SK-N-SH (cell line): ENCODE data around the gene MAN2B2. TPM values are rescaled to one million over a fixed set of nuclear protein-coding genes. Genes with fewer than 3 reads are reported as not detected.

Experiments
- CTCF ChIA-PET: fragments of 300-600, 350-600 bp; formaldehyde crosslinking; extraction: SDS; loops from one replicate; lab custom pipeline; 2021; lab: Yijun Ruan, JAX
- POLR2A ChIA-PET: fragments of 350-600 bp; sonication (Branson Sonifier 250); formaldehyde crosslinking; extraction: SDS; loops from one replicate; lab custom pipeline; 2020; ENCODE audit warnings: antibody characterized with exemption, inconsistent platforms; lab: Yijun Ruan, JAX
- DNase-seq: peaks from one replicate; pipeline ENCODE4 v3.0.0; 2012
- H2AFZ ChIP-seq: fragments of 200-600 bp; sonication (generic); 2 replicates; pipeline ENCODE4 v1.8.1; 2016; ENCODE audit warnings: antibody characterized with exemption, mild to moderate bottlenecking, low read depth
- H3F3A ChIP-seq: fragments of 200-600 bp; sonication (generic); replicated peaks from 2 replicates; pipeline ENCODE3; 2016; ENCODE audit warnings: antibody characterized with exemption, mild to moderate bottlenecking; ENCODE audit not compliant: insufficient read depth
- H3K27ac ChIP-seq, 2 experiments: fragments of 200-500 bp in 1 of 2; fragments of 200-600 bp in 1 of 2; sonication (Bioruptor generic) in 1 of 2; sonication (generic), shearing (Covaris generic) in 1 of 2; 2 replicates each; pipeline versions ENCODE4 v1.5.1 to v1.6.1; 2014 to 2016; ENCODE audit warnings: low read depth in 2 of 2, inconsistent platforms in 1 of 2, low read length in 1 of 2, mild to moderate bottlenecking in 1 of 2, mixed read lengths in 1 of 2
- H3K27me3 ChIP-seq: fragments of 200-600 bp; sonication (generic), shearing (Covaris generic); 2 replicates; pipeline ENCODE4 v1.6.1; 2016; ENCODE audit warnings: mixed run types; ENCODE audit not compliant: insufficient read depth
- H3K36me3 ChIP-seq, 2 experiments: fragments of 200-500 bp in 1 of 2; fragments of 200-600 bp in 1 of 2; sonication (Bioruptor generic) in 1 of 2; sonication (generic) in 1 of 2; replicated peaks in 1 of 2; 2 replicates each; pipeline versions ENCODE3 to v1.5.1; 2014 to 2016; ENCODE audit warnings: low read length in 1 of 2, mild to moderate bottlenecking in 1 of 2; ENCODE audit not compliant: insufficient read depth in 2 of 2, control insufficient read depth in 1 of 2
- H3K4me1 ChIP-seq, 2 experiments: fragments of 200-500 bp in 1 of 2; fragments of 200-600 bp in 1 of 2; sonication (Bioruptor generic) in 1 of 2; sonication (generic), shearing (Covaris generic) in 1 of 2; 2 replicates each; pipeline versions ENCODE4 v1.5.1 to v1.6.1; 2014 to 2016; ENCODE audit warnings: low read depth in 1 of 2, low read length in 1 of 2, mixed run types in 1 of 2; ENCODE audit not compliant: insufficient read depth in 2 of 2, control insufficient read depth in 1 of 2
- H3K4me2 ChIP-seq: fragments of 200-600 bp; sonication (generic), shearing (Covaris generic); 2 replicates; pipeline ENCODE4 v1.6.1; 2017; ENCODE audit warnings: mixed run types
- H3K4me3 ChIP-seq, 2 experiments: fragments of 200-500 bp in 1 of 2; fragments of 200-600 bp in 1 of 2; sonication (Bioruptor generic) in 1 of 2; sonication (generic), shearing (Covaris generic) in 1 of 2; 2 replicates each; pipeline versions ENCODE4 v1.5.1 to v1.8.1; 2014 to 2016; ENCODE audit warnings: low read depth in 2 of 2, inconsistent platforms in 1 of 2, low read length in 1 of 2, mild to moderate bottlenecking in 1 of 2, mixed read lengths in 1 of 2, moderate library complexity in 1 of 2
- H3K79me2 ChIP-seq: fragments of 200-600 bp; sonication (generic); 2 replicates; pipeline ENCODE4 v1.8.1; 2017; ENCODE audit warnings: mild to moderate bottlenecking; ENCODE audit not compliant: insufficient read depth
- H3K9ac ChIP-seq: fragments of 200-600 bp; sonication (generic); 2 replicates; pipeline ENCODE4 v1.6.1; 2017; ENCODE audit warnings: mixed run types
- H3K9me2 ChIP-seq: fragments of 200-600 bp; sonication (generic); 2 replicates; pipeline ENCODE4 v1.6.1; 2017; ENCODE audit warnings: mixed run types
- H3K9me3 ChIP-seq: fragments of 200-600 bp; sonication (generic); 2 replicates; pipeline ENCODE4 v1.6.1; 2017; ENCODE audit warnings: mixed run types, mild to moderate bottlenecking, moderate library complexity
- H4K20me1 ChIP-seq: fragments of 200-600 bp; sonication (generic); 2 replicates; pipeline ENCODE4 v1.6.1; 2017; ENCODE audit warnings: mild to moderate bottlenecking, mixed run types; ENCODE audit not compliant: insufficient read depth
- CHD2 ChIP-seq: fragments of 150-350 bp; IDR thresholded peaks from 2 replicates; pipeline ENCODE4 v1.6.1; 2018; ENCODE audit warnings: low read length; ENCODE audit not compliant: partially characterized antibody
- FOXM1 ChIP-seq: IDR thresholded peaks from 2 replicates; pipeline ENCODE4 v1.4.0; 2012; ENCODE audit warnings: low read depth, mild to moderate bottlenecking
- GATA2 ChIP-seq: sonication (generic); formaldehyde crosslinking; IDR thresholded peaks from 2 replicates; pipeline ENCODE4 v1.5.0; 2020; ENCODE audit warnings: mild to moderate bottlenecking, missing genetic modification reagents
- MAX ChIP-seq: IDR thresholded peaks from 2 replicates; pipeline ENCODE4 v1.4.0; 2012; ENCODE audit warnings: low read depth
- MXI1 ChIP-seq: IDR thresholded peaks from 2 replicates; pipeline ENCODE4 v1.6.1; 2012; ENCODE audit warnings: mild to moderate bottlenecking, low read depth, low read length, improper control_type of control experiment
- NFIC ChIP-seq: IDR thresholded peaks from 2 replicates; pipeline ENCODE4 v1.4.0; 2012; ENCODE audit warnings: borderline replicate concordance
- PBX3 ChIP-seq: IDR thresholded peaks from 2 replicates; pipeline ENCODE4; 2012
- RAD21 ChIP-seq: IDR thresholded peaks from 2 replicates; pipeline ENCODE4 v1.6.1; 2012; ENCODE audit warnings: mild to moderate bottlenecking, low read length
- RCOR1 ChIP-seq: fragments of 150-350 bp; IDR thresholded peaks from 2 replicates; pipeline ENCODE4 v1.6.1; 2017; ENCODE audit warnings: antibody characterized with exemption, low read length
- SIN3A ChIP-seq: IDR thresholded peaks from 2 replicates; pipeline ENCODE4 v1.6.1; 2012; ENCODE audit warnings: low read depth, mild to moderate bottlenecking, low read length, moderate library complexity, borderline replicate concordance
- SMC3 ChIP-seq: IDR thresholded peaks from 2 replicates; pipeline ENCODE4 v1.6.1; 2012; ENCODE audit warnings: low read depth, low read length, improper control_type of control experiment
- TAF1 ChIP-seq: IDR thresholded peaks from 2 replicates; pipeline ENCODE4 v1.6.1; 2012; ENCODE audit warnings: low read depth, mild to moderate bottlenecking, low read length, moderate library complexity, borderline replicate concordance
- TCF12 ChIP-seq: IDR thresholded peaks from 2 replicates; pipeline ENCODE4 v1.4.0; 2012
- TEAD4 ChIP-seq: IDR thresholded peaks from 2 replicates; pipeline ENCODE4 v1.4.0; 2012; ENCODE audit warnings: mild to moderate bottlenecking, borderline replicate concordance; ENCODE audit not compliant: insufficient read depth
- USF2 ChIP-seq: fragments of 150-350 bp; IDR thresholded peaks from 2 replicates; pipeline ENCODE4 v1.6.1; 2017; ENCODE audit warnings: antibody characterized with exemption, low read length, low read depth, borderline replicate concordance
- YY1 ChIP-seq: IDR thresholded peaks from 2 replicates; pipeline ENCODE4 v1.4.0; 2012; ENCODE audit warnings: low read depth, mild to moderate bottlenecking
- WGBS: methylation state at CpG from one replicate; pipeline ENCODE4 v1.1.6; 2017; ENCODE audit warnings: low lambda C conversion rate; 5-methylcytosine and 5-hydroxymethylcytosine counted together
- polyA plus RNA-seq, 3 experiments: library from polyadenylated mRNA; depleted of rRNA; stranded (reverse); fragments of >200 nt; gene quantifications; 2 replicates each; pipeline ENCODE4 v1.2.3, GENCODE V29; 2012
- TF ChIP-seq, protein P1 (sequence below): IDR thresholded peaks from 2 replicates; pipeline ENCODE4 v1.4.0; 2012; ENCODE audit warnings: low read depth, borderline replicate concordance
- TF ChIP-seq, protein P2 (sequence below): IDR thresholded peaks from 2 replicates; pipeline ENCODE4 v1.4.0; 2012; ENCODE audit warnings: low read depth, borderline replicate concordance

MAN2B2 gene
- polyA plus RNA-seq, 1 of the 3 experiments (the other 2 are of a cell fraction) = 24.9 TPM

GRCh38 chr4:6634746-6635145 is 59.8 kb downstream of the MAN2B2 start:
- Histone ChIP-seq H3K4me2 (no peak overlapping the region), H3K4me1 (peaks cover 0 to 5% of the 10 kb centered on the region in 2 experiments; a peak in 1 of 4 replicates), H3K9ac (no peak overlapping the region), H4K20me1 (no peaks in the 10 kb centered on the region), H3K27ac (no peak overlapping the region), H2AFZ (no peak overlapping the region), H3K9me3 (no peaks in the 10 kb centered on the region), H3K36me3 (no peaks in the 10 kb centered on the region), H3F3A (no peaks in the 10 kb centered on the region), H3K79me2 (no peaks in the 10 kb centered on the region), H3K9me2 (no peaks in the 10 kb centered on the region), H3K4me3 (no peak overlapping the region), H3K27me3 (no peaks in the 10 kb centered on the region)
- whole genome bisulfite sequencing = 85% methylated on average over 9 of the region's 9 CpGs
- no peak for DNase-seq
- CTCF ChIA-PET = interaction anchor here (1.2 kb wide), 1 partner anchor 12 kb away, joined by 3 read pairs; no protein-coding TSS in a partner anchor
- no peak for TF ChIP-seq FOXM1
- no peak for TF ChIP-seq SMC3
- TF ChIP-seq TCF12 = no peak
- TF ChIP-seq PBX3 = no peak
- no peak for TF ChIP-seq YY1
- TF ChIP-seq, protein P1, sequence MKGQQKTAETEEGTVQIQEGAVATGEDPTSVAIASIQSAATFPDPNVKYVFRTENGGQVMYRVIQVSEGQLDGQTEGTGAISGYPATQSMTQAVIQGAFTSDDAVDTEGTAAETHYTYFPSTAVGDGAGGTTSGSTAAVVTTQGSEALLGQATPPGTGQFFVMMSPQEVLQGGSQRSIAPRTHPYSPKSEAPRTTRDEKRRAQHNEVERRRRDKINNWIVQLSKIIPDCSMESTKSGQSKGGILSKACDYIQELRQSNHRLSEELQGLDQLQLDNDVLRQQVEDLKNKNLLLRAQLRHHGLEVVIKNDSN = no peak
- no peak for TF ChIP-seq SIN3A
- TF ChIP-seq CHD2 = no peak
- TF ChIP-seq GATA2 (CRISPR knock-in tag) = no peak
- no peak for TF ChIP-seq NFIC
- TF ChIP-seq MXI1 = no peak
- TF ChIP-seq TAF1 = no peak
- TF ChIP-seq, protein P2, sequence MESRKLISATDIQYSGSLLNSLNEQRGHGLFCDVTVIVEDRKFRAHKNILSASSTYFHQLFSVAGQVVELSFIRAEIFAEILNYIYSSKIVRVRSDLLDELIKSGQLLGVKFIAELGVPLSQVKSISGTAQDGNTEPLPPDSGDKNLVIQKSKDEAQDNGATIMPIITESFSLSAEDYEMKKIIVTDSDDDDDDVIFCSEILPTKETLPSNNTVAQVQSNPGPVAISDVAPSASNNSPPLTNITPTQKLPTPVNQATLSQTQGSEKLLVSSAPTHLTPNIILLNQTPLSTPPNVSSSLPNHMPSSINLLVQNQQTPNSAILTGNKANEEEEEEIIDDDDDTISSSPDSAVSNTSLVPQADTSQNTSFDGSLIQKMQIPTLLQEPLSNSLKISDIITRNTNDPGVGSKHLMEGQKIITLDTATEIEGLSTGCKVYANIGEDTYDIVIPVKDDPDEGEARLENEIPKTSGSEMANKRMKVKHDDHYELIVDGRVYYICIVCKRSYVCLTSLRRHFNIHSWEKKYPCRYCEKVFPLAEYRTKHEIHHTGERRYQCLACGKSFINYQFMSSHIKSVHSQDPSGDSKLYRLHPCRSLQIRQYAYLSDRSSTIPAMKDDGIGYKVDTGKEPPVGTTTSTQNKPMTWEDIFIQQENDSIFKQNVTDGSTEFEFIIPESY = no peak
- TF ChIP-seq USF2 = no peak
- TF ChIP-seq RAD21 = no peak
- no peak for TF ChIP-seq TEAD4
- TF ChIP-seq RCOR1 = no peak
- TF ChIP-seq MAX = no peak
- POLR2A ChIA-PET = no interaction called here
